Lower leg skin (tissue), 4 donors: ENCODE data around the gene GRID2. TPM values are rescaled to one million over a fixed set of nuclear protein-coding genes. Genes with fewer than 3 reads are reported as not detected.

Source experiments
- DNase-seq, 2 donors: peaks; one replicate each; pipeline ENCODE4 v3.0.0-alpha.2; 2019; ENCODE audit warnings: low spot score in 2 of 2
- H3K4me3 ChIP-seq: fragments of 200-600 bp; sonication (generic); 2 replicates; pipeline ENCODE4 v1.5.1; 2017; ENCODE audit warnings: mild to moderate bottlenecking, low read depth; ENCODE audit not compliant: poor library complexity, severe bottlenecking
- POLR2A ChIP-seq, 2 donors: fragments of 450-650 bp; IDR thresholded peaks; one replicate each; pipeline ENCODE4 v1.6.1; 2016 to 2017; ENCODE audit warnings: antibody characterized with exemption in 2 of 2, mild to moderate bottlenecking in 1 of 2, moderate library complexity in 1 of 2
- WGBS, 2 donors: methylation state at CpG; one replicate each; pipeline ENCODE4 v1.1.5; 2018; 5-methylcytosine and 5-hydroxymethylcytosine counted together
- intact Hi-C: fragments of 100-400 bp; cut with DNase I; formaldehyde crosslinking; loops from one replicate; pipeline ENCODE4 v1.15.0; 2023; ENCODE audit warnings: low total_unique reads
- total RNA-seq, 4 donors: library from RNA; depleted of rRNA; stranded (reverse); fragments of >200 nt; gene quantifications; one replicate each; pipeline ENCODE4 v1.1.0, GENCODE V29; 2016
- TF ChIP-seq, protein P1 (sequence below), 3 donors: fragments of 450-650 bp; IDR thresholded peaks; one replicate each; pipeline ENCODE4 v1.5.1; 2016; ENCODE audit warnings: antibody characterized with exemption in 3 of 3, mild to moderate bottlenecking in 3 of 3, moderate library complexity in 2 of 3

The GRID2 gene
- total RNA-seq, 4 donors from 2014 or later, result not detected

DNA sequence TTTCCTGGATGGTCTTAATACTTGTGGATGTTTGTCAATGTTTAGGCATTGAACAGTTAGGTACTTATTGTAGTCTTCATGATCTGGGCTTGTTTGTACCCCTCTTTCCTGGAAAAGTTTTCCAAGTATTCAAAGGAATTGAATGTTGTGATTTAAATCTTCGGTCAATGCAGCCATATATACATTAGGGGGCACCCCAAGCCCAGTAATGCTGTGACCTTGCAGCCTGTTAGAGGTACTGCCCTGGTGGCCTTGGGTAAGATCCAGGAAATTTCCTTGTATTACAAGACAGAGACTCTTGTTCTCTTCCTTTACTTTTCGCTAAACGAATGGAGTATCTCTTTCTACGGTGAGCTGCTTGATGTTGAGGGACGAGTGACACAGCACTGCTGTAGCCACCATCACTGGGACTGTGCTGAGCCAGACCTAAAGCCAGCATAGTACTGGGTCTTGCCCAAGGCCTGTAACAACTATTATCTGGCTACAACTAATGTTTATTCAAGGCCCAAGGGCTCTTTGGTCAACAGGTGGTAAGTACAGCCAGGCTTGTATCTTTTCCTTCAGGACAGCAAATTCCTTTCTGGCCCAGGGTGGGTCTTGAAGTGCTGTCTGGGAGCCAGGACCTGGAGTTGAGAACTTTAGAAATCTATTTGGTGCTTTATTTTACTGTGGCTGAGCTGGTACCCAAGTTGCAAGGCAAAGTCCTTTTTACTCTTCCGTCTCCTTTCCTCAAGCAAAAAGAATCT, 1406.5 kb downstream of the GRID2 start:
- H3K4me3 ChIP-seq, result no peak overlapping the region
- intact Hi-C loops, result no loop called here
- DNase-seq, result no peak
- WGBS, 2 donors, result 75 to 86% methylated on average over 6 of the region's 6 CpGs
- TF ChIP-seq POLR2A (IDR thresholded peaks at IDR 0.05), result no peak
- TF ChIP-seq, protein P1, sequence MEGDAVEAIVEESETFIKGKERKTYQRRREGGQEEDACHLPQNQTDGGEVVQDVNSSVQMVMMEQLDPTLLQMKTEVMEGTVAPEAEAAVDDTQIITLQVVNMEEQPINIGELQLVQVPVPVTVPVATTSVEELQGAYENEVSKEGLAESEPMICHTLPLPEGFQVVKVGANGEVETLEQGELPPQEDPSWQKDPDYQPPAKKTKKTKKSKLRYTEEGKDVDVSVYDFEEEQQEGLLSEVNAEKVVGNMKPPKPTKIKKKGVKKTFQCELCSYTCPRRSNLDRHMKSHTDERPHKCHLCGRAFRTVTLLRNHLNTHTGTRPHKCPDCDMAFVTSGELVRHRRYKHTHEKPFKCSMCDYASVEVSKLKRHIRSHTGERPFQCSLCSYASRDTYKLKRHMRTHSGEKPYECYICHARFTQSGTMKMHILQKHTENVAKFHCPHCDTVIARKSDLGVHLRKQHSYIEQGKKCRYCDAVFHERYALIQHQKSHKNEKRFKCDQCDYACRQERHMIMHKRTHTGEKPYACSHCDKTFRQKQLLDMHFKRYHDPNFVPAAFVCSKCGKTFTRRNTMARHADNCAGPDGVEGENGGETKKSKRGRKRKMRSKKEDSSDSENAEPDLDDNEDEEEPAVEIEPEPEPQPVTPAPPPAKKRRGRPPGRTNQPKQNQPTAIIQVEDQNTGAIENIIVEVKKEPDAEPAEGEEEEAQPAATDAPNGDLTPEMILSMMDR (IDR thresholded peaks at IDR 0.05), result no peak

DNA sequence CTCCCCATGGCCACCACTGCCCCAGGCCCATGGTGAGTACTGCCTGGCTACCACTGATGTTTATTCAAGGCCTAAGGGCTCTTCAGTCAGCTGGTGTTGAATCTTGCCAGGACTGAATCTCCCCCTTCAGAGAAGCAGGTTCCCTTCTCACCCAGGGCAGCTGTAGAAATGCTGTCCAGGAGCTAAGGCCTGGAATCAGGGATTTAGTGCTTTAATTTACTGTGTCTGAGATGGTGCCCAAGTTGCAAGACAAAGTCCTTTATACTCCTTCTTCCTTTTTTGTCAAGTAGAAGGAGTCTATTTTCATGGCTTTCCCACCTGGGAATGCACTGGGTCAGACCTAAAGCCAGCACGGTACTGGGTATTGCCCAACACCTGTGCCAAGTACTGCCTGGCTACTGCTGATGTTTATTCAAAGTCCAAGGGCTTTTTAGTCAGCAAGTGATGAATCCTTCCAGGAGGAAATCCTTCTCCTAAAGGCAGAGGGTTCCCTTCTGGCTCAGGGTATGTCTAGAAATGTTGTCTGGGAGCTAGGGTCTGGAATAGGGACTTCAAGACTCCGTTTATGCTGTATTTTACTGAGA, 1407.2 kb downstream of the GRID2 start:
- WGBS, 2 donors, result 82 to 90% methylated on average over 2 of the region's 2 CpGs
- DNase-seq, result no peak
- H3K4me3 ChIP-seq, result no peak overlapping the region
- TF ChIP-seq POLR2A (IDR thresholded peaks at IDR 0.05), result no peak
- TF ChIP-seq, protein P1 (IDR thresholded peaks at IDR 0.05), result no peak
- intact Hi-C loops, result no loop called here

DNA sequence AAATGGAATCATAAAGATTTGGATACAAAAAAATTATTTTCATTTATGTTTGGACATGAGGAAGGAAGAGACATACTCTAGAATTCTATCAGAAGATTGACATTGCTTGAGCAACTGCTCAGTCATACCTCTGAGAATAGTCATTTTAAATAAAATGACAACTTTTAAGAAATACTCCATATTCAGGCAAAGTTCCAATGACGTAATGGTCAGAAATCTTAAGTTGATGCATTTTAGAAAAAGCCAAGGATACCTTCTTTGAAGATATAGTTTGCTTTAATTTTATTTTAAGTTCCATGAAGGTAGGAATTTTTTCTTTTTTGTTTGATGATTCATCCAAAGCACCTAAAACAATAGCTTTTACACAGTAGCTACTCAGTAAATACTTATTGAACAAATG, 1414.5 kb downstream of the GRID2 start:
- TF ChIP-seq POLR2A (IDR thresholded peaks at IDR 0.05), result no peak
- TF ChIP-seq, protein P1 (IDR thresholded peaks at IDR 0.05), result no peak
- no peak for DNase-seq
- H3K4me3 ChIP-seq, result no peak overlapping the region
- WGBS, 2 donors, result 78 to 90% methylated on average over 1 of the region's 1 CpG
- intact Hi-C loops, result no loop called here

DNA sequence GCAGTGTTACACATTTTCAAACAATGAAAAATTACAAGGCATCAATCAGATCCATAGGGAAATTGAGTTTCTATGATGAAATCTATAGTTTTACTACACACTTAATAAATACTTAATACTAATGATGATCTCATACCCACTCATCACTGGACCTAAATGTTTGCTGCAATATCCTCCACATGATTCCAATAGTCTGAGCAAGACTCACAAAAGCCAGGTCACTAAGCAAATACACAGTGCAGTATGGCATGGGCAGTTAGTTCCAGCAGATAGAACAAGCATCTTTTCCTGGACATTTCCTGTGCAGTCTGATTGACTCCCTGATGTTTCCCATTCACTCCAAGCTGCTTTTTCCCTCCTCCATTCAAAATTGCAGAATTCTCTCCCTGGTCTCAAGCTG, 1415.8 kb downstream of the GRID2 start:
- intact Hi-C loops, result no loop called here
- no peak for DNase-seq
- H3K4me3 ChIP-seq, result no peak overlapping the region
- TF ChIP-seq POLR2A (IDR thresholded peaks at IDR 0.05), result no peak
- TF ChIP-seq, protein P1 (IDR thresholded peaks at IDR 0.05), result no peak

DNA sequence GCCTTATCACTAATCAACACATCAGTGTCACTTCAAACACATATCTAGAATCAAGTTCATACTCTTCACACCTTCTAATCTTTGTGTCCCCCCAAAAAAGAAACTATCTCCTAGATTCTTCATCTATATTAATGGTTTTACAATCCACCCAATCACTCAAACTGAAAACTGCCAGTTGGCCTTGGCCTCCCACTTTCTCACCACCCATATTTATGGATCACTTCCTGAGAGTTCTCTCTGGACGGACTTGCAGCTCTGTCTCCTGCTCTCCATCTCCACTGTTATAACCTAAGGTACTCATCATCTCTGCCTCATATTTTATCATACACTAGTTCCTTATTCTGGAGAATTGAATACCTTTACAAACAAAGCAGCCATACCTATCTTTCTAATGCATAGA, 1418.7 kb downstream of the GRID2 start:
- WGBS, 2 donors, result 90 to 96% methylated on average over 1 of the region's 1 CpG
- no peak for DNase-seq
- H3K4me3 ChIP-seq, result no peak overlapping the region
- intact Hi-C loops, result no loop called here
- no peak for TF ChIP-seq POLR2A (IDR thresholded peaks at IDR 0.05)
- TF ChIP-seq, protein P1 (IDR thresholded peaks at IDR 0.05), result no peak
